ENCODE data around the gene HIVEP3.

DNA sequence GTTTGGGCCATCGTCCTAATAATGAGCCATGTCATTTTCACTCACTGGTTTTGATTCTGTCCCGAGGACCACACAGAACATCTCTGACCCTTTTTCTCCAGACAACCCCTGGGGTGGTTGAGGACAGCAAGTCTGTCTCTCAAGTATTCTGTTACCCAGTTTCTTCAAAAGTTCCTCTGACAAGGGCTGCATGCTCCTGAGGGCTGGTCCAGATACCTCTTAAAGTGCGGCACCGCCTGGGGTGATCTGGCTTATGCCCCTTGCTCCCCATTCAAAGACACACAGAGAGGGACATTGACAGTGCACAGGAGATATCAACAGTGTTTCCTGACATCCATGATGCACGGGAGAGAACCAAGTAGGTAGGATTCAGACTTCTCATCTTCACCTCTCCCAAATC is 301.4 kb downstream of the HIVEP3 start:
- TF ChIP-seq POLR2A (IDR thresholded peaks at IDR 0.05) = no peak
- TF ChIP-seq, protein P1, sequence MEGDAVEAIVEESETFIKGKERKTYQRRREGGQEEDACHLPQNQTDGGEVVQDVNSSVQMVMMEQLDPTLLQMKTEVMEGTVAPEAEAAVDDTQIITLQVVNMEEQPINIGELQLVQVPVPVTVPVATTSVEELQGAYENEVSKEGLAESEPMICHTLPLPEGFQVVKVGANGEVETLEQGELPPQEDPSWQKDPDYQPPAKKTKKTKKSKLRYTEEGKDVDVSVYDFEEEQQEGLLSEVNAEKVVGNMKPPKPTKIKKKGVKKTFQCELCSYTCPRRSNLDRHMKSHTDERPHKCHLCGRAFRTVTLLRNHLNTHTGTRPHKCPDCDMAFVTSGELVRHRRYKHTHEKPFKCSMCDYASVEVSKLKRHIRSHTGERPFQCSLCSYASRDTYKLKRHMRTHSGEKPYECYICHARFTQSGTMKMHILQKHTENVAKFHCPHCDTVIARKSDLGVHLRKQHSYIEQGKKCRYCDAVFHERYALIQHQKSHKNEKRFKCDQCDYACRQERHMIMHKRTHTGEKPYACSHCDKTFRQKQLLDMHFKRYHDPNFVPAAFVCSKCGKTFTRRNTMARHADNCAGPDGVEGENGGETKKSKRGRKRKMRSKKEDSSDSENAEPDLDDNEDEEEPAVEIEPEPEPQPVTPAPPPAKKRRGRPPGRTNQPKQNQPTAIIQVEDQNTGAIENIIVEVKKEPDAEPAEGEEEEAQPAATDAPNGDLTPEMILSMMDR (IDR thresholded peaks at IDR 0.05) = no peak
